GM19025 (cell line): ENCODE measurements around the gene RABGGTA.
"Not testable (repeated sequence)": the region's sequence is repeated elsewhere in the genome, so short reads cannot be mapped to it uniquely, and the experiment has no call there.

Source experiments
- ATAC-seq: cut with Tn5 transposase; IDR thresholded peaks from one replicate; pipeline ENCODE4 v1.9.1; 2021; ENCODE audit warnings: mild to moderate bottlenecking, low read depth, moderate library complexity; ENCODE audit not compliant: unreplicated experiment

Gene RABGGTA

GRCh38 chr14:24245350-24245749 lies 26.0 kb downstream of the RABGGTA start:
- not testable (repeated sequence) for ATAC-seq

- ATAC-seq: no peak
These were observed 28.0 kb downstream of the RABGGTA start for GRCh38 chr14:24243336-24243836.

- peak; percentile 76 for ATAC-seq
These were observed 29.5 kb downstream of the RABGGTA start for GRCh38 chr14:24241829-24242443.

GRCh38 chr14:24240110-24240918 lies 31.1 kb downstream of the RABGGTA start:
- no peak for ATAC-seq

GRCh38 chr14:24238527-24239037 lies 32.8 kb downstream of the RABGGTA start:
- ATAC-seq: no peak

- ATAC-seq: no peak
These were observed 33.3 kb downstream of the RABGGTA start for GRCh38 chr14:24238123-24238522.

- ATAC-seq: no peak
These were observed 33.9 kb downstream of the RABGGTA start for GRCh38 chr14:24237463-24237955.

- ATAC-seq: no peak
These were observed 34.5 kb downstream of the RABGGTA start for GRCh38 chr14:24236689-24237462.

- no peak for ATAC-seq
These were observed 35.4 kb downstream of the RABGGTA start for GRCh38 chr14:24235804-24236688.

- no peak for ATAC-seq
These were observed 37.0 kb downstream of the RABGGTA start for GRCh38 chr14:24234095-24235005.

- no peak for ATAC-seq
These were observed 37.9 kb downstream of the RABGGTA start for GRCh38 chr14:24233538-24233866.

- ATAC-seq: peak; percentile 52
These were observed 38.5 kb downstream of the RABGGTA start, which contains the start of gene GMPR2 for GRCh38 chr14:24232645-24233537. Gene GMPR2, plus strand, starts transcription at chr14:24232929. Its CDS starts 325 bp downstream, at chr14:24233254.

GRCh38 chr14:24232121-24232644 lies 39.2 kb downstream of the RABGGTA start, which contains the start of gene NEDD8:
Gene NEDD8, minus strand, starts transcription at chr14:24232367. Its CDS starts 100 bp downstream, at chr14:24232267.
- ATAC-seq: peak; percentile 72

- no peak for ATAC-seq
These were observed 39.9 kb downstream of the RABGGTA start for GRCh38 chr14:24231263-24232120.

- ATAC-seq: no peak
These were observed 42.5 kb downstream of the RABGGTA start for GRCh38 chr14:24228902-24229301.

- ATAC-seq: no peak
These were observed 44.9 kb downstream of the RABGGTA start for GRCh38 chr14:24226473-24226872.
